Left lung (tissue), 10 donors: ENCODE data around the gene RAMAC. TPM values are rescaled to one million over a fixed set of nuclear protein-coding genes. Genes with fewer than 3 reads are reported as not detected.

Source experiments
- ATAC-seq: fragments of 200-7000 bp; cut with Tn5 transposase; one replicate; pipeline ENCODE4 v1.9.1; 2020; ENCODE audit warnings: moderate library complexity
- DNase-seq, 4 donors: peaks; one replicate each; pipeline ENCODE4 v3.0.0-alpha.2; 2013 to 2020
- H3K27ac ChIP-seq, 2 donors: fragments of 200-600 bp; sonication (generic) in 1 of 2; one replicate each; pipeline versions ENCODE4 v1.5.0 to v1.8.0; 2020 to 2021
- H3K27me3 ChIP-seq, 2 donors: fragments of 200-600 bp; sonication (generic) in 1 of 2; one replicate each; pipeline versions ENCODE4 v1.5.0 to v1.8.0; 2020 to 2021
- H3K36me3 ChIP-seq, 2 donors: fragments of 200-600 bp; sonication (generic) in 1 of 2; one replicate each; pipeline versions ENCODE4 v1.5.0 to v1.8.0; 2020 to 2021
- H3K4me1 ChIP-seq, 2 donors: fragments of 200-600 bp; one replicate each; pipeline ENCODE4 v1.8.0; 2021
- H3K4me3 ChIP-seq, 2 donors: fragments of 200-600 bp; sonication (generic) in 1 of 2; one replicate each; pipeline versions ENCODE4 v1.5.0 to v1.8.0; 2020 to 2021; ENCODE audit warnings: mild to moderate bottlenecking in 1 of 2
- H3K9me3 ChIP-seq, 2 donors: fragments of 200-600 bp; sonication (generic) in 1 of 2; one replicate each; pipeline versions ENCODE4 v1.5.0 to v1.8.0; 2020 to 2021
- intact Hi-C, 2 donors: fragments of 100-400 bp; cut with DNase I; formaldehyde crosslinking; loops; one replicate each; pipeline versions ENCODE4 v1.11.2 to v1.14.2; 2022
- polyA plus RNA-seq, 6 donors: library from polyadenylated mRNA; unstranded; fragments of 120-200 nt; gene quantifications; one replicate each; pipeline ENCODE4 v1.2.1, GENCODE V29; 2013; ENCODE audit not compliant: insufficient read length in 6 of 6
- total RNA-seq, 2 donors: library from RNA; stranded (reverse); fragmentation: NEBNext Ultra II Directional; extraction: Animal tissue kit (Norgen Biotek cat#: 25700); gene quantifications; one replicate each; pipeline ENCODE4 v1.2.1, GENCODE V29; 2021
- TF ChIP-seq, protein P1 (sequence below), 2 donors: fragments of 200-600 bp; sonication (generic) in 1 of 2; IDR thresholded peaks; one replicate each; pipeline versions ENCODE4 v1.5.0 to v1.8.0; 2021; ENCODE audit warnings: antibody characterized with exemption in 2 of 2
- donor health status: DM: no; HTN: yes; CAD: no.
- donor health status: DM: no; HTN: no; CAD: no.

RAMAC gene
- total and polyA plus RNA-seq, 8 donors = 17.2 to 34.8 (median 33.0) TPM

DNA sequence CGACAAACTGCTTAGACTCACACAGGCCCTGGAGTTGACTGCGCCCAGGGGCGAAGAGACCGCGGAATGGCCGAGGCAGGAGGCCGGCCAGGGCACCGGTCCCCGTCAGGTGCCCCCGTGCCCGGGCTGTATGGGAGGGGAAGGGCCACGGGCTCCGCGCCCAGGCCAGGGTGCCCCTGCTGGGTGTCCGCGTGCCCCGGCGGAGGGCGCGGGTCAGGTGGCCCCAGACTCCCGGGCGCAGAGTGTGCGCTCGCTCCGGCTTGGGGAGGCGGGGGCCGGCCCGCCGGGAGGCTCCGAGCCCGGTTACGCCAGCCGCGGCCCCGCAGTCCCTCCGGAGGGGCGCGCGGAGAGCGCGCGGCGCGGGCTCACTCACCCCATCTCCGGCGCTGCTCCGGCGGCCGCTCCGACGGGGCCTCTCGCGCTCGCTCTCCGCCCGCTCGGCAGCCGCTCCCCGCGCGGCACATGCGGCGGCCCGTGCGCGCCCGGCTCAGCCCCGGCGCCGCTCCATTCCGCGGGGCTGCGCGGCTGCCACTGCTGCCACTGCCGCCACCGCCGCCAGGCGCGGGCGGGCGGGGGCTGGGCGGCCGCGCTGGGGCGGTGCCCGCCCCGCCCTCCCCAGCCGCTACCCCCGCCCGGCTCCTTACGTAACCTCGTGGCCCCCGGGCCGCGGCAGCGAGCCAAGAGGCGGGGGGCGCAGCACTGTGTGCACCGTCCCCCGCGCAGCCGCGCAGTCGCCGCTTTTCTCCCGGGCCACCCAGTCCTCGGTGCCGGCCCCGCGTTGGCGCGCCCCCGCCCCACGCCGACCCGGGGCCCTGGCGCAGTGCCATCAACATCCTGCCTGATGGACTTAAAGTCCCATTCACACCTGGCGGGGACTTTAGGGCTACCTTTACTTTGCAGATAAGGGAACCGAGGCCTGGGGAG is 33.6 kb upstream of the RAMAC start, which contains the start of gene HOMER2:
Gene HOMER2, minus strand, starts transcription at position 563 of the 924 bp plus-strand sequence. Its CDS starts 185 bp downstream, at position 378.
- Histone ChIP-seq H3K4me3 (peak within 1 kb of the TSS; percentile 34 to 50), H3K27me3 (peaks cover 0 to 42% of the 10 kb centered on the region in 2 donors), H3K27ac (no peak within 1 kb of the TSS), H3K36me3 (no peaks in the 10 kb centered on the region), H3K4me1 (peaks cover 0 to 11% of the 10 kb centered on the region in 2 donors), H3K9me3 (no peaks in the 10 kb centered on the region)
- peak in 2 of 4 donors; percentile 37 to 79 for DNase-seq
- intact Hi-C loops = no loop called here
- TF ChIP-seq, protein P1, sequence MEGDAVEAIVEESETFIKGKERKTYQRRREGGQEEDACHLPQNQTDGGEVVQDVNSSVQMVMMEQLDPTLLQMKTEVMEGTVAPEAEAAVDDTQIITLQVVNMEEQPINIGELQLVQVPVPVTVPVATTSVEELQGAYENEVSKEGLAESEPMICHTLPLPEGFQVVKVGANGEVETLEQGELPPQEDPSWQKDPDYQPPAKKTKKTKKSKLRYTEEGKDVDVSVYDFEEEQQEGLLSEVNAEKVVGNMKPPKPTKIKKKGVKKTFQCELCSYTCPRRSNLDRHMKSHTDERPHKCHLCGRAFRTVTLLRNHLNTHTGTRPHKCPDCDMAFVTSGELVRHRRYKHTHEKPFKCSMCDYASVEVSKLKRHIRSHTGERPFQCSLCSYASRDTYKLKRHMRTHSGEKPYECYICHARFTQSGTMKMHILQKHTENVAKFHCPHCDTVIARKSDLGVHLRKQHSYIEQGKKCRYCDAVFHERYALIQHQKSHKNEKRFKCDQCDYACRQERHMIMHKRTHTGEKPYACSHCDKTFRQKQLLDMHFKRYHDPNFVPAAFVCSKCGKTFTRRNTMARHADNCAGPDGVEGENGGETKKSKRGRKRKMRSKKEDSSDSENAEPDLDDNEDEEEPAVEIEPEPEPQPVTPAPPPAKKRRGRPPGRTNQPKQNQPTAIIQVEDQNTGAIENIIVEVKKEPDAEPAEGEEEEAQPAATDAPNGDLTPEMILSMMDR (IDR thresholded peaks at IDR 0.05) = no peak
- ATAC-seq = peak; percentile 74

DNA sequence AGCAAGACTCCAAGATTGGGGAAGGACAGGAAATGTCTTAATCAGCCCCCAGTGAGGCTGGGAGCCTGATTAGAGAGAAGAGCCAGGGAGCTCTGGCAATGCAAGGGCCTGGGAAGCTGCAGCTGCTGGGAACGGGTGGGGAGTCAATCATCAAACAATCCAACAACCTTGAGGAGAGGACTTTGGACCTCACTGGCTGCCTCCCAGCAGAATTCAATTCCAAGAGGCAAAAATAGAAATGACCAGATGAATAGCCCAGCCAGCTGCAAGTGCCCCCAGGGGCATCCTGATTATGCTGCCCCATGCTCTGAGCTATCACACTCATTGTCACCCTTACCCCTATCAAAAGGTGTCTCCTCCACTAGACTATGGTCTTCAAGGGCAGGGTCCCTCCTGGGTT is 27.4 kb upstream of the RAMAC start:
- H3K27ac ChIP-seq = no peak overlapping the region
- H3K9me3 ChIP-seq = no peaks in the 10 kb centered on the region
- intact Hi-C loops = no loop called here
- no peak for ATAC-seq
- H3K4me1 ChIP-seq = no peaks in the 10 kb centered on the region
- no peak for DNase-seq
- TF ChIP-seq, protein P1 (IDR thresholded peaks at IDR 0.05) = no peak
- peaks cover 0 to 5% of the 10 kb centered on the region in 2 donors for H3K27me3 ChIP-seq
- H3K4me3 ChIP-seq = no peak overlapping the region
- H3K36me3 ChIP-seq = no peaks in the 10 kb centered on the region

DNA sequence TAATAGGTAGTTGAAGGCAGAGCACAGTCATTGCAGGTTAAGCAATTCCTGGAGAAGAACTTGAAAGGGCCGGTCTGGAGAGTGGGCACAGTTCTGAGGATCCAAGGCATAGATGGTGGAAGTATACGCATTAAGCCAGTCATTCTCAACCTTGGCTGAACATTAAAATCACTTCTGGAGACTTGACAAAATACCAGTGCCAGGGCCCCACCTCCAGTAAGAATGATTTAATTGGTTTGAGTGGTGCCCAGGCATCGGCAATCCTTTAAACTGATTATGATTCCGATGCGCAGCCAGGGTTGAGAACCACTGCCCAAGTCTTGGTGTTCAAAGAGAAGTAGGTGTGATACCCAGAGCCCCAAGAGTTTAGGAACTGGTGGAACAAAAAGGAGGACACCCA is 26.6 kb upstream of the RAMAC start:
- Histone ChIP-seq H3K27ac (no peak overlapping the region), H3K4me3 (no peak overlapping the region), H3K27me3 (no peaks in the 10 kb centered on the region), H3K4me1 (no peaks in the 10 kb centered on the region), H3K9me3 (no peaks in the 10 kb centered on the region), H3K36me3 (no peaks in the 10 kb centered on the region)
- DNase-seq = no peak
- intact Hi-C loops = no loop called here
- no peak for ATAC-seq
- TF ChIP-seq, protein P1 (IDR thresholded peaks at IDR 0.05) = no peak

DNA sequence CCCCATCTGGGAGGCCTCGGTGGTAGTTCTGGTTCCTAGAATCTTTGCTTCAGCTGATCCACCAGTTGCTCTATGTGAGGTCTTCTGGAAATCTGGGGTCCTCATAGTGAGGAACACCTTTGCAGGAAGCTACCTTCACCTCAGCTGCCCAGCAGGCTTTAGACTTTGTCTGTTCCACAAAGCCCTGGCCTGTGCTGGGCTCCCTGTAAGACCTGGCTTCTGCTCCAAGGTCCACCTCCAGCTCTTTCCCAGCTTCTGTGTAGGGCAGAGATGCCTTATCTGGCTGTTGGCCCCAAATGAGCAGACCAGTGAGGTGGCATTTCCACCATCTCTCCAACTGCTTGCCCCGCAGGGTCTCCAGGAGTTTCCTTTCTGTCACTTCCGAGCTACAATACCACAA is 25.2 kb upstream of the RAMAC start:
- intact Hi-C loops = no loop called here

More for the DNA sequence above, 25.2 kb upstream of the RAMAC start:
- Histone ChIP-seq H3K27me3 (no peaks in the 10 kb centered on the region), H3K36me3 (no peaks in the 10 kb centered on the region), H3K4me3 (no peak overlapping the region), H3K27ac (no peak overlapping the region), H3K9me3 (no peaks in the 10 kb centered on the region), H3K4me1 (no peaks in the 10 kb centered on the region)
- DNase-seq = no peak
- ATAC-seq = no peak
- TF ChIP-seq, protein P1 (IDR thresholded peaks at IDR 0.05) = no peak
